C4-2B (cell line): Measurements from ENCODE around the gene DIAPH2.

Experiments used
- ZFX ChIP-seq: fragments of 450-650 bp; IDR thresholded peaks from 2 replicates; pipeline ENCODE4 v1.6.1; 2017
- TF ChIP-seq, protein P1 (sequence below): fragments of 450-650 bp; conservative IDR thresholded peaks from 2 replicates; pipeline ENCODE4 v1.5.1; 2017; ENCODE audit warnings: mild to moderate bottlenecking

- TF ChIP-seq, protein P1, sequence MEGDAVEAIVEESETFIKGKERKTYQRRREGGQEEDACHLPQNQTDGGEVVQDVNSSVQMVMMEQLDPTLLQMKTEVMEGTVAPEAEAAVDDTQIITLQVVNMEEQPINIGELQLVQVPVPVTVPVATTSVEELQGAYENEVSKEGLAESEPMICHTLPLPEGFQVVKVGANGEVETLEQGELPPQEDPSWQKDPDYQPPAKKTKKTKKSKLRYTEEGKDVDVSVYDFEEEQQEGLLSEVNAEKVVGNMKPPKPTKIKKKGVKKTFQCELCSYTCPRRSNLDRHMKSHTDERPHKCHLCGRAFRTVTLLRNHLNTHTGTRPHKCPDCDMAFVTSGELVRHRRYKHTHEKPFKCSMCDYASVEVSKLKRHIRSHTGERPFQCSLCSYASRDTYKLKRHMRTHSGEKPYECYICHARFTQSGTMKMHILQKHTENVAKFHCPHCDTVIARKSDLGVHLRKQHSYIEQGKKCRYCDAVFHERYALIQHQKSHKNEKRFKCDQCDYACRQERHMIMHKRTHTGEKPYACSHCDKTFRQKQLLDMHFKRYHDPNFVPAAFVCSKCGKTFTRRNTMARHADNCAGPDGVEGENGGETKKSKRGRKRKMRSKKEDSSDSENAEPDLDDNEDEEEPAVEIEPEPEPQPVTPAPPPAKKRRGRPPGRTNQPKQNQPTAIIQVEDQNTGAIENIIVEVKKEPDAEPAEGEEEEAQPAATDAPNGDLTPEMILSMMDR = no peak
- no peak for TF ChIP-seq ZFX
Measured at GRCh38 chrX:97431281-97431680, 746.6 kb downstream of the DIAPH2 start.
